NOMO-1 (cell line): ENCODE data around the gene RPS6KA4.

ENCODE experiments used
- DNase-seq, 2 experiments: peaks; one replicate each; lab custom pipeline; 2025; ENCODE audit not compliant: unreplicated experiment in 2 of 2; lab: John Stamatoyannopoulos, UW

RPS6KA4 gene

GRCh38 chr11:64344787-64345186 is 14.2 kb upstream of the RPS6KA4 start:
- DNase-seq = no peak

- DNase-seq = peak; percentile 54 to 65
Observed at GRCh38 chr11:64347193-64347867, 11.6 kb upstream of the RPS6KA4 start.

GRCh38 chr11:64348383-64349024 is 10.5 kb upstream of the RPS6KA4 start:
- no peak for DNase-seq

GRCh38 chr11:64349025-64349387 is 10.0 kb upstream of the RPS6KA4 start:
- DNase-seq = no peak

GRCh38 chr11:64349404-64349803 is 9.6 kb upstream of the RPS6KA4 start:
- no peak for DNase-seq

GRCh38 chr11:64351136-64351631 is 7.8 kb upstream of the RPS6KA4 start:
- DNase-seq = no peak

- DNase-seq = no peak
Observed at GRCh38 chr11:64352099-64352994, 6.6 kb upstream of the RPS6KA4 start.

- no peak for DNase-seq
Observed at GRCh38 chr11:64352995-64353714, 5.8 kb upstream of the RPS6KA4 start.

- no peak for DNase-seq
Observed at GRCh38 chr11:64353715-64354506, 5.1 kb upstream of the RPS6KA4 start.

- no peak for DNase-seq
Observed at GRCh38 chr11:64355078-64355940, 3.7 kb upstream of the RPS6KA4 start.

GRCh38 chr11:64356498-64357411 is 2.2 kb upstream of the RPS6KA4 start:
- DNase-seq = peak; percentile 15 to 23

GRCh38 chr11:64357446-64357845 is 1.5 kb upstream of the RPS6KA4 start:
- no peak for DNase-seq

GRCh38 chr11:64357904-64358535 is 942 bp upstream of the RPS6KA4 start:
- peak in 1 of 2 experiments; percentile 4 for DNase-seq

- no peak for DNase-seq
Observed at GRCh38 chr11:64358536-64358906, 441 bp upstream of the RPS6KA4 start.

GRCh38 chr11:64359712-64360445 is 917 bp downstream of the RPS6KA4 start:
- peak; percentile 65 to 79 for DNase-seq

GRCh38 chr11:64360448-64360921 is 1.5 kb downstream of the RPS6KA4 start:
- DNase-seq = peak; percentile 22 to 45

GRCh38 chr11:64361659-64362058 is 2.7 kb downstream of the RPS6KA4 start:
- DNase-seq = no peak
